Inflammatory macrophage treated with lipopolysaccharide for 1 hour (primary cell): ENCODE measurements around the gene PPP1R13B.

ENCODE experiments used
- DNase-seq, 2 donors: peaks; one replicate each; pipeline ENCODE4 v3.0.0-alpha.2; 2020 to 2022

PPP1R13B gene

DNA sequence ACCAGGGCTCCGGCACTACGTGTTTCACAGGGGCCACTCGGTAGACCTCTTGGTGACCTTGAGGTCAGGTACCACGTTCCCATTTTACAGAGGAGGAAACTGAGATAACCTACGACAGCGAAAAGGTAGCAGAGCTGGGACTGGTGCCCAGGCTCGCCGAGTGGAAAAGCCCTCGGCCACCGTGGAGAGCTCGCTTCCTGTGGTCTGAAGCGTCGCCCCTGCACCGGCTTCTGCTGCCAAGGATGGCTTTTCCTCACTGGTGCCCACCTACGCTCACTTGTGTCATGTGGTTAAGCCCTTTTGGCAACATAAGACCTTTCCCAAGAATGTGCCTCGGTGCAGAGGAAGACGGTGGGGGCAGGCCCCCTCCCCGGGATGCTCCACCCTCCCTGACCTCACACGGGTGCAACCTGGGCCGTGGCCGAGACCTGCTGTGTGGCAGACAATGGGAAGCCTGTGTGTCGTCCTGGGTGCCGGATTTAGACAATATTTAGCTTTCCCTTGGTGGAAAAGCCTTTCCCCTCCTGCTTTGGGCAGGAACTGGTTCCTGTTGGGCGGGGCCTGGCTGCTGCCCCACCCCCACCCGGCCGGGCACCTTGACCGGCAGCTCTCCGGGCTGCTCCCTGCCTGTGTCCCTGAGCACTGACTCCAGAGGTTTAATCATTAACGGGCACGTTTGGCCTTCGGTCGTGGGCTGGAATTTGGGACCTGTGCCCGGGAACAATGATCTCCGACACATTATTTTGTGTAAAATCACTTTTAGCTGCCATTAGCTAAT, 32.4 kb upstream of the PPP1R13B start:
- DNase-seq = peak in 1 of 2 donors; percentile 44

DNA sequence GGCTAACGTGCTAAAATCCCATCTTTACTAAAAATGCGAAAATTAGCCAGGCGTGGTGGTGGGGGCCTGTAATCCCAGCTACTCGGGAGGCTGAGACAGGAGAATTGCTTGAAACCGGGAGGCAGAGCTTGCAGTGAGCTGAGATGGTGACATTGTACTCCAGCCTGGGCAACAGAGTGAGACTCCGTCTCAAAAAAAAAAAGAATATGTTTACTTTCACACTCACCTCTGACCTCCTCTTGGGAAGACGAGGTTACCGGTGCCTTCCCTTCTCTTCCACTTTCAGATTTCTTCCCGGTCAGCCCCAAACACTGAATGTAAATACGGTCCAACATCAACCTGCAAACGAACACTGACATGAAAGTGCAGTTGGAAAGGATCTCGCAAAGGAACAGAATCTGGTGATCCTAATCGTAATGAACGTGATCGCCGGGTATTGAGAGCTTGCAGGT, 31.8 kb upstream of the PPP1R13B start:
- DNase-seq = no peak

DNA sequence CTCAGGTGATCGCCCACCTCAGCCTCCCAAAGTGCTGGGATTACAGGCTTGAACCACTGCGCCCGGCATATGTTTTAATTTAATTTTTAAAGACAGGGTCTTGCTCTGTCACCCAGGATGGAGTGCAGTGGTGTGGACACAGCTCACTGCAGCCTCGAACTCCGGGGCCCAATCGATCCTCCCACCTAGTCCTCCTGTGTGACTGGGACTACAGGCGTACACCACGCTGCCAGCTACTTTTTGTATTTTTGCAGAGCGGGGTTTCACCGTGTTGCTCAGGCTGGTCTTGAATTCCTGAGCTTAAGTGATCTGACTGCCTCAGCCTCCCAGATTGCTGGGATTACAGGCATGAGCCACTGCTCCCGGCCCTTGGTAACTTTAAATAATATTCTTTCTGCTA, 30.8 kb upstream of the PPP1R13B start:
- DNase-seq = no peak

DNA sequence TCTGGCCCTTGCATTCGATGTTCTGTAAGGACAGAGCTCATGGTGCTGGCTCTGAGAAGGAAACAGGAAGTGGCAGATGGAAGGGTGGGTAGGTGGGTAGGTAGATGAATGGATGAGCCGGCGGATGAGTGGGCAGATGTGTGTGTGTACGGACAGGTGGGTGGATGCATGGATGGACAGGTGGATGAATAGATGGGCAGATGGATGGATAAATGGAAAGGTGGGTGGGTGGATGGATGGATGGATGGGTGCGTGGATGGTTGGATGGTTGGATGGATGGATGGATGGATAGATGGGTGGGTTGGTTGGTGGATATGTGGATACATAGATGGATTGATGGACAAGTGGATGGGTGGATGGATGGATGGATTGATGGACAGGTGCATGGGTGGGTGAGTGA, 27.6 kb upstream of the PPP1R13B start:
- DNase-seq = no peak

DNA sequence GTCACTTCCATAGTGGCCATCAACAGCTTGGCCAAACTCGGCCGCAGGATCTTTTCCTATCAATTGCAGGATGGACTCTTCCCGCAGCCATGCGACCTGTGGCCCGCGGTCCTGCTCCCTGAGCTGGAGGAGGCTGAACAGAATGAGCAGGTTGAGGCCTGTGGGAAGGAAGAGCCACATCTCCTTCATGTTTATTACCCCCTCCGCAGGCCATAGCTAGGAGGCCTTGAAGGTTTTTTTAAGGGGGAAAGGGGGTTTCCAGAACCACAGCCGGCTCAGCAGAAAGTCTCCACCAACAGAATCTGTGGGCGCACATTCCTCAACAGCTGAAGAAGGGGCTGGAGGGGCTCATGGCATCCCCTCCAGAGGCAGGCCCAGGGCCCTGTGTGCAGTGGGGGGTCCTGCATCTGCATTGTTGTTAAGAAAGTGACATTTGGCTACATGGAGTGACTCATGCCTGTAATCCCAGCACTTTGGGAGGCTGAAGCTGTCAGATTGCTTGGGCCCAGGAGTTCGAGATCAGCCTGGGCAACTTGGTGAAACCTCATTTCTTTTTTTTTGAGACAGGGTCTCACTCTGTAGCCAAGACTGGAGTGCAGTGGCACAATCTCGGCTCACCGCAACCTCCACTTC, 25.2 kb upstream of the PPP1R13B start:
- DNase-seq = no peak

DNA sequence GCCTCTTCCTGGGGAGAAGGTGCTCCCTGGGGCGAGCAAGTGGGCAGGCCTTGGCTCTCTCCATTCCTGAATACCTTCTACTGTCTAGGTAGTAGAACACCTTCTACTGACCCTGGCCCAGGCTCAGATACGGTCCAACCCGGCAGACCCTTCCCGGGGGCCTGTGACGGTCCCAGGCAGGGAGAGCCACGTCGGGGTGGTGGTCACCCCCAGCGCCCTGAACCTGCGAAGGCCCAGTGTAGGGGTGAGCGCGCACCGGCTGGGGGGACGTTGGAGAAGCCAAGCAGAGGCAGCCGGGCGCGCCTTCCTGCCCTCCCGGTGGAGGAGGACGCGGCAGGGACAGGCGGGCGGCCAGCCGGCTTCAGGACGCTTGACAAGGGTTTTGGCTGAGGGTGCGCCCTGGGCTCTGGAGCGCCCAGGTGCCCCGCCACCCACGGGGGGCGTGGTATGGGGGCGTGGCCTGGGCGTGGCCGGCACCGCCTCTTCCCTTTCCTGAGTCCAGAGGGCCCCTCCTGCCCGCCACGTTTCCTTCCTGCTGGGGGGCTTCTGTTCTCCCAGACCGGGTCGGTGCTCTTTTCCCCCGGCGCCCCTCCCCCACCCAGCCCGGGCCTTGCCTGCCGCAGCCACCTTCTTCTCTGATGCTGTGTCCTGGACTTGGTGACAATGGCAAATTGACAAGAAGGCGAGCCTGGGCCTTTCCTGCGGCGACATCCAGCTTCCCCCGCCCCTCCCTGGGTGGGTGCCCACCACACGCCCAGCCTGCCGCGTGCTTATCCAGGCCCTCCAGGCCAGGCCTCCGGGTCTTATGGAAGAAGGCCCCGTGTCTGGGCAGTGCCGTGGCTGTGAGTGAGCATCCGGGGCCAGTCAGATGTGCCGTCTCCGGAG, 24.5 kb upstream of the PPP1R13B start:
- DNase-seq = no peak

DNA sequence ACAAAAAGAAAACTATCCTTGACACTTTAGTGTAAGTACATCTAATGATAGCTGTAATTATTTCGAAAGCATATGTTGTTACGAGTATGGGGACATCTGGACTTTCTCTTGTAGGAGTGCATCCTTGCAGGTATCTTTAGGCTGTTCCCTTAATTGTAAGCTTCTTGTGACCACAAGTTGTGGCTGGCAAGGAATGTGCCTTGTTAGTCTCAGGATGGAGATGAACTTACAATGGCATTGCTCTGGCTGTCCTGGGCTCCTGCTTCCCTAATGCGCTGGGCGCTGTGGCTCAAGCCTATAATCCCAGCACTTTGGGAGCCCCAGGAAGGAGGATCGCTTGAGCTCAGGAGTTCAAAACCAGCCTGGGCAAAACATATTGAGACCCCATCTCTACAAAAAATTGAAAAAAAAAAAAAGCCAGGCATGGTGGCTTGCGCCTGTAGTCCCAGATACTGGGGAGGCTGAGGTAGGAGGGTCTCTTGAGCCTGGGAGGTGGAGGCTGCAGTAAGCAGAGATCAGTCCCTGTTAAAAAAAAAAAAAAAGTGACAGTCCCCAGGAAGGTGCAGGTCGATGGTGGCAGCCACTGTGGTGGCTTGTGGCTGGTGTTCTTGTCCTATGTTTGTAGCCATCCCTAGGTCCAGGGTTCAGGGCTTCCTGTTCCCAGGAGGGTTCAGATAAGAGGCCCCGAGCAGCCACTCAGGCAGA, 23.7 kb upstream of the PPP1R13B start:
- no peak for DNase-seq

DNA sequence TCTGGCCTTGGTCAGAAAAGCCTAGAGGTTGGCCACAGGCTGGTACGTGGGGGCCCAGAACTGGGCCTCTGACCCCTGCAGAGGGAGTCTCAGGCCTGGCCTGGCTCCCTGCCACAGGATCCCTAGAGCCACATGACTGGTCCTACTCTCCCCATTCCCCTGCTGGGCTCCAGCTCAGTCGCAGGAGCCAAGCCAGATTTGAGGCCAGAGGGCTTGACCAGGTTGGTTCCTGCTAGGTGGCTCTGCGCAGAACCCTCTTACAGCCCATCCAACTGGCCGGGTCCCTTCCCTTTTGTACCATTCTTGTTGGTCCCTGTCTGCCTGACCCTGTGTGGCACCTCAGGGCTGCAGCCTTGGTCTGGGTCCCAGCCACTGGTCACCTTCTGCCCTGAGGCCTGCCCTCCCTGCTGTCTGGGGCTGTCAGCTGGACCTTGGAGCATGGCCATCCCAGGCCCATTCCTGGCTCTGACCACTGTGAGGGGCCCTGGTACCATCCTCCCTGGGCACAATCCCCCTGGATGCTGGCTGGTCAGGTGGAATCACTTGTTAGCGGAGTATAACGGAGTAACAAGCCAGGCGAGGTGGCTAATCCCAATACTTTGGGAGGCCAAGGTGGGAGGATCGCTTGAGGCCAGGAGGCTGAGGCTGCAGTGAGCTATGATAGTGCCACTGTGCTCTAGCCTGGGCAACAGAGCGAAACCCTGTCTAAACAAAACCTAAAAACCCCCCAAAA, 22.9 kb upstream of the PPP1R13B start:
- DNase-seq = no peak

DNA sequence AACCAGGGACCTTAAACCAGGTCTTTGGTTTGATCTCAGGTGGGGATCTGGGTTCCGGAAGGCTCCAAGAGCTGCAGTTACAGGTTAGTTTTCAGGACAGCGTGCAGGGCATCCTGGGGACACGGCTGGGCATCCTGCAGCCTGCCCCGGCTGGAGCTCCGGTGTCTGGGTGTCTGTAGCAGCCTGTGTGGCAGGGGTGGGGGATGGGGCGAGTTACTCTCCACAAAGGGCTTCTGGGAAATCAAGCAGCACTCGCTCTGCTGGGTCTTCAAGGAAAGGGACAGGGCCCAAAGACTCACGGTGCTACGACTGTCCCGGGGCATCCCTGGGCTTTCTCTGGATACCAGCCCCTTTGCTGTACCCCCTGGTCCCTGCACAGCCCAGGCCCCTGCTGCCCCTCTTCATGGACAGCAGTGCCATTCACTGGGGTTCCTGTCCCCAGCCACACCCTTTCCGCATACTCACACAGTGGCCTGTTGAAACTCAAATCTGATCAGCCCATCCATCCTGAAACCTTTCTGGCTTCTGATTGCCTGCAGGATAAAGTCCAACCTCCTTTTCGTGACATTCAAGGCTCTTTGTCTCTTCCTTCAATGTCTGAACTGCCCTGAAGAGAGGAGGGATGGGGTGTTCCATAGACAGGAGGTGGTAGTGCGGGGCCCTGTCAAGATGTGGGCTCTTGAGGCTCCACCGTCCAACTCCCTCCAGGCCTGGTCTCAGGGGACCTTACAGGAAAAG, 22.2 kb upstream of the PPP1R13B start:
- DNase-seq = no peak

DNA sequence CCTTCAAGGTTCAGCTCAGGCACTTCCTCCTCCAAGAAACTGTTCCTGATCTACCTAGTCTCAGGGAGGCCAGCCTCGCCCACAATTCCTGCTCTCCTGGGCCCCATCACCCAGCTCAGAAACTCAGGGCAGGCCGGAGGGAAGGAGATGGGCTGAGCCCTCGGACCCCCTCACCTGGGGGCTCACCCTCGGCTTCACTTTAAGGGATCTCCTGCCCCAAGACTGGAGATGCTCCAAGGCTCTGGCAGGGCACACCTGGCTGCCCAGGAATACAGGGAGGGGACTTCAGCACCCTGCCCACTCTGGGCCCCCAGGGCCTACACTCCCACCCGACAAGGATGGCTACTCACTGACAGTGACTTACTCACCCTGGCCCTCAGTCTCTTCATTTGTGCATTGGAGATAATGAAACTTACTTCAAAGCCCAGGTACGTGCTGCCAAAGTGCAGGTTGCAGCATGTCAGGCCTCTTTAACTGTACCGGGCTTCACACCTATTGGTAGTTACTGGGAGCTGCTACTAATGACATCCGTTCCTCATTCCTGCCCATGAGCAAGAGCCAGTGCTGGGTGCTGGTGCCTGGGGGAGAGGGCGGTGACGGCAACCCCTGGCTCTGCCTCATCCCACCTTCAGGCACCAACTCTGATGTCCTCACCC, 21.0 kb upstream of the PPP1R13B start:
- DNase-seq = no peak

DNA sequence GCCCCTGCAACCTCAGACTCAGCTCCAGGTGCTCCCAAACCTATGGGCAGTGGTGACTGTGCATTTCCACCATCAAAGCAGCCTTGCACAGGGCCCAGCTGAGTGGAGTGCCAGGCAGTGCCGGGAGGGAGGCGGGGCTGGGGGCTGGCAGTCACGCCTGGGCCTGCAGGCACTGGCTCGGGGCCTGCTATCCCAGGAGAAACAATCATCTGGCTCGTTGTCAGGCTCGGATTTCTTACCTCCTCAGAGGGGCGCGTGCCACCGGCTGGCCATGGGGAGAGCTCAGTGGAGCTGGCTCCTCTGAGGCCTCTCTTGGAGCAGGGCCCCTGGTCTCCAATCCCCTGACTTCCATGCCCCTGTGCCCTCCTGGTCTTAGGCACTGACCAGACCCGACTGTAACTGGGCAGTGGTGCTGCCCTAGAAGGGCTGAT, 20.2 kb upstream of the PPP1R13B start:
- no peak for DNase-seq

DNA sequence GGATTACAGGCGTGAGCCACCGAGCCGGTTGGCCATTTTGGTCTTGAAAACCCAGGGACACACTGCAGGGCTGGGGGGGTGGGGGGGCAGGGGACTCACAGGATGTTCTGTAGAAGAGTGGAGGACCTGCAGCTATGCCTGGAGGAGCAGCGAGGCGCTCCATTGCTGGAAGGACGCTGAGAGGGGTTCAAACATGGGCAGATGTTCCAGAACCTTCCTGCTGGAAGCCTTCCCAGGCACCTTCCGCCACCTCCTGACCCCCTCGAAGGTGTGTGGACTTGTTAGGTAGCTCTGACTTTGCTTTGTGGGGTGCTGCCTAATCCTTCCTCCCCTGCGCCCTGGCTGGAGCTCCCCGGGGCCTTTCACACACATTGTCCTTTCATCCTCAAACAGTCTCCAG, 19.6 kb upstream of the PPP1R13B start:
- DNase-seq = no peak

DNA sequence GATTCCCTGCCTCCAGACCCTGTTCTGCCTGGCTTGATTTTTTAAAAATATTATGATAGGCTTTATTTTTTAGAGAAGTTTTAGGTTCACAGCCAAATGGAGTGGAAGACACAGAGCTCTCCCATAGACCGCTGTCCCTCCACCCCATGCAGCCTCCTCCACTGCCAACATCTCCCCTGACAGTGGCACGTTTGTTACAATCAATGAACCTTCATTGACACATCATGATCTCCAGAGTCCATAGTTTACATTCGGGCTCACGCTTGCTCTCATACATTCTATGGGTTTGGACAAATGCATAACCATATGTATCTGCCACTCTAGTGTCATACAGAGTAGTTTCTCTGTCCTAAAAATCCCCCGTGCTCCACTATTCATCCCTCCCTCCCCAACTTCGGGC, 15.9 kb upstream of the PPP1R13B start:
- no peak for DNase-seq

DNA sequence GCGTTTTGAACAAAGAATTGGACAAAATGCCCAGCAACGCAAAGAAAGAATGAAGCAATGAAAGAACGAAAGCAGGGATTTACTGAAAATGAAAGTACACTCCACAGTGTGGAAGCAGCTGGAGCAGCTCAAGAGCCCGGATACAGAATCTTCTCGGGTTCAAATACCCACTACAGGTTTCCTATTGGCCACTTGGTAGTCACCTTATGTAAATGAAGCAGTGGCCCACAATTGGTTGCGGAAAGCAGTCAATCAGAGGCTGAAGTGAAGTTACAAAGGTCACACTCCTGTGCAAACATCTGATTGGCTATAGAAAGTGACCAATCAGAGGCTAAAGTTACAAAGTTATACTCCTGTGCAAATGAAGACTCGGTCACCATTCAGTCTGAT, 15.0 kb upstream of the PPP1R13B start:
- DNase-seq = no peak

DNA sequence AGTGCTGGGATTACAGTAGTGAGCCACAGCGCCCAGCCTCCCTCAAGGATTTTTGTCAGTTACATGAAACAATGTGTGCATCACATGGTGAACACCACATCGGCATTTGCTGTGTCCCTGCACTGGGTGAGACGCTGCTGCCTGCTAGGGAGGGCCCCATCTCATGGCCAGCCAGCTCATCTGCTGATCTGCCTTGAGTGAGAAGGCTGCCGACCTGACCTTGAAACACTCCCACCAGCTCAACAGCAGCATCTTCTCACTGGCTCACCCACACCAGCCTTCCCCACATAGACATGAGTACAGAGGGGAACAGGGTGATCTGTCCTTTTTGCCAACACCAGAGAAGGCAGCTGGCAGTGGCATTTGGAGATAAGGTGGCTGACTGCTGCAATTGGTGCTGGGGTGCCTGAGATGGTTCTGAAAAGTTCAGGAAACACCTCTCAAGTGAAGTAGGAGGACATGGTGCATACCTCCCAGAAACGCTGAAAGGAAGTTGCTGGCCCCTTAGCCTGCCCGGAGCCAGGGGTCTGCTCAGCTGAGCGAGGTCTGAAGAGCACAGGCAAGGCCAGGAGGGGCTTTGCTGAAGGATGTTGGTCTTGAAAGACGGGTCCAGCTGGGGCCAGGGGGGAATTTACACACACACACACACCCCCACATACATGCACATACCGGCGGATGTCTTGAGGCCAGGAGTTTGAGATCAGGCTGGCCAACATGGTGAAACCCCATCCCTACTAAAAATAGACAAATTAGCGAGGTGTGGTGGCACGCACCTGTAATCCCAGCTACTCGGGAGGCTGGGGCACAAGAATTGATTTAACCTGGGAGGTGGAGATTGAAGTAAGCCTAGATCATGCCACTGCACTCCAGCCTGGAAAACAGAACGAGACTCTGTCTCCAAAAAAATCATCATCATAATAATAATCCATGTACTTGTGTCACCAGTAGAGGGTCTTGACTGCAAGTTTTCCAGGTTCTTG, 14.3 kb upstream of the PPP1R13B start:
- no peak for DNase-seq

DNA sequence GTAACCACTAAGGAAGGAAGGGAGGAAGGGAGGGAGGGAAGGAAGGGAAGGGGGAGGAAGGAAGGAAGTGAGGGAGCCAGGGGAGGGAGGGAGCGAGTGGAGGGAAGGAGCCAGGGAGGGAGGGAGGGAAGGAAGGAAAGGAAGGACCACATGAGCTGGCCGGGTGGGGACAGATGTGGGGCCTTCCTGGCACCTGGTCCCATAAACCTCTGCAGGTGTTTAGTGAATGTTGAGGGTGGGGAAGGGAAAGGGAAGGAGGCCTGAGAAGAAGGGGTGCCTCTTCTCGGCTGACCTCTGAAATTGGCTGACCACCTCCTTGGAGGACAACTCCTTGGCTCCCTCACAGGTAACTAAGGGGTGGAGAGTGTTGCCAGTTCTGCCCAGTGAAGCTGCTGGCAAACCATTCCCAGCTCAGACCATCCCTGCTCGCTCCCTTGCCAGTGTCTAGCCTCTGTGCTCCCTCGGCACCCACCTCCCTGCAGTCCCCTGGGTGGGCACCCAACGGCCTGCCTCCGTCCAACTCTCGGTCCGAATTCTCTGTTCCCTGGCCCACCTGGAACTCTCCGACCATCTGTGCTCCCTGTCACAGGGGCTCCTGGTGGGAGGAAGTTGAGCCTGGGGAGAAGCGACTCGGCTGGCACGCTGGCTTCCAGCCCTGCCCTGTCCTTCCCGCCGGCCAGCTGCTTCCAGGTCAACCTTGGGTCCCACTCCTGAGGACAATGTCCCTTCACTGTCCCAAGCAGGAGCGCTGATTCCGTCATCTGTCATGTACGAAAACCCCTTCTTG, 12.2 kb upstream of the PPP1R13B start:
- DNase-seq = no peak

DNA sequence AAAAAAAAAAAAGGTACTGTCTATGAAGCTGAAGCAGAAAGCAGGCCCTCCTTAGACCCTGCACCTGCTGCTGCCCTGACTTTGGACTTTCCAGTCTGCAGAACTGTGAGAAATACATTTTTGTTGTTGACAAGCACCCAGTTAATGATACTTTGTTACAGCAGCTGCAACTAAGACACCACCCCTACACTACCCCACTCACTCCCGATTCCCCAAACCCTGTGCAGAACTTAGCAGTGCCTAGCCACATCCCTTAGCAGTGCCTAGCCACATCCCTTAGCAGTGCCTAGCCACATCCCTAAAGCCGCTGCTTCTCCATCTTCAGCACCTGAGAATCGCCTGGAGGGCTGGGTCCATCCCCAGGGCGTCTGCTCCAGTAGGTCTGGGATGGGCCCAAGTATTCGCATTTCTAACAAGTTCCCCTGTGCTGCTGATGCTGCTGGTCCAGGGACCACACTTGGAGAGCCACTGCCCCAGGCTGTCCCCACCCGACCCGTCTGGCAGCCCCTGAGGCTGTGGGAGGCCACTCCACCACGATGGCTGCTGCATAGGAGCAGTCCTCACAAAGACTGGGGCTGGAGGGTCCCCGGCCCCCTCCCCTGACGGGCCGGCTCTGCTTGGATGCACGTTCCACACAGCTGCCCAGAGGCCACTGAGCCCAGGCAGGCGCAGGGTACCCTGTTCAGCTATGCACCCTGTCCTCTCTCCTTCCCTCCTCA, 10.8 kb upstream of the PPP1R13B start:
- no peak for DNase-seq

DNA sequence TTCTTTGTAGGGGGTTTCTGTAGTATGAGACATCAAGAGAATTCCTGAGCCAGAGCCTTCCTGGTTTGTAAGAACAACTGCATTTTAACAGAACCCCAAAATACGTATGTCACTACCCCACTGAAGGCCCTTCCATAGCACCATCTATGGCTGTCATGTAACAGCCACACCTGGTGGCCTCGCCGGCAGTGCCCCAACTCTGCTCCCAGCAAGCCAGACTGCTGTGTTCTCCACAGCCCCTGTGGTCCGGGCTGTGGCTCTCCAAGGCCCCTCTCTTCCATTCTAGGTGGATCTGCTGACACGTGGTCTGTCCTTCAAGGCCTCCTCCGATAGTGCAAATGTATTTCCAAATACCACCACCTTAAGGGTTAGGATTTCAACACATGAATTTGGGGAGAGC, 9.9 kb upstream of the PPP1R13B start:
- no peak for DNase-seq
